ENCODE data around the gene LRBA.

LRBA gene

DNA sequence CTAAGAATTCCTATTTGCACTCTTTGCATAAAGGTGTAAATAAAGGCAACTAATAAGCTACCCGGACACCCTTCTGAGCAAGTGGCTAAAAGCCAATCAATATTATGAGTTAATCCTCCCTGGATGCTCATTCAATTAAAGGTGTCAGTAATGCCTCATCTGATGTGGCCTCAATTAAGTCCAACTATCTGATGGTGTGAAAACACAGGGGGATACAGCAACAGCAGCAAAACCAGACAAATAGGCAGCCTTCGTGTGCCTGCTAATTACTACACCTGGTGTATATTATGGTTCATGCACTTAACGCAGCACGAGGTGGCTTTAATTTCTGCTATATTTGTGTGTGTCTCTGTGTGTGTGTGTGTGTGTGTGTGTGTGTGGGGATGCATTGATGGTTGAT, 692.4 kb downstream of the LRBA start:
- DNase-seq (ENCODE audit: low read depth) = no peak
- no peak overlapping the region for H3K4me3 ChIP-seq (ENCODE audit: low read length)
- TF ChIP-seq, protein P1, sequence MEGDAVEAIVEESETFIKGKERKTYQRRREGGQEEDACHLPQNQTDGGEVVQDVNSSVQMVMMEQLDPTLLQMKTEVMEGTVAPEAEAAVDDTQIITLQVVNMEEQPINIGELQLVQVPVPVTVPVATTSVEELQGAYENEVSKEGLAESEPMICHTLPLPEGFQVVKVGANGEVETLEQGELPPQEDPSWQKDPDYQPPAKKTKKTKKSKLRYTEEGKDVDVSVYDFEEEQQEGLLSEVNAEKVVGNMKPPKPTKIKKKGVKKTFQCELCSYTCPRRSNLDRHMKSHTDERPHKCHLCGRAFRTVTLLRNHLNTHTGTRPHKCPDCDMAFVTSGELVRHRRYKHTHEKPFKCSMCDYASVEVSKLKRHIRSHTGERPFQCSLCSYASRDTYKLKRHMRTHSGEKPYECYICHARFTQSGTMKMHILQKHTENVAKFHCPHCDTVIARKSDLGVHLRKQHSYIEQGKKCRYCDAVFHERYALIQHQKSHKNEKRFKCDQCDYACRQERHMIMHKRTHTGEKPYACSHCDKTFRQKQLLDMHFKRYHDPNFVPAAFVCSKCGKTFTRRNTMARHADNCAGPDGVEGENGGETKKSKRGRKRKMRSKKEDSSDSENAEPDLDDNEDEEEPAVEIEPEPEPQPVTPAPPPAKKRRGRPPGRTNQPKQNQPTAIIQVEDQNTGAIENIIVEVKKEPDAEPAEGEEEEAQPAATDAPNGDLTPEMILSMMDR (conservative IDR thresholded peaks at IDR 0.05; ENCODE audit: low read length) = no peak

DNA sequence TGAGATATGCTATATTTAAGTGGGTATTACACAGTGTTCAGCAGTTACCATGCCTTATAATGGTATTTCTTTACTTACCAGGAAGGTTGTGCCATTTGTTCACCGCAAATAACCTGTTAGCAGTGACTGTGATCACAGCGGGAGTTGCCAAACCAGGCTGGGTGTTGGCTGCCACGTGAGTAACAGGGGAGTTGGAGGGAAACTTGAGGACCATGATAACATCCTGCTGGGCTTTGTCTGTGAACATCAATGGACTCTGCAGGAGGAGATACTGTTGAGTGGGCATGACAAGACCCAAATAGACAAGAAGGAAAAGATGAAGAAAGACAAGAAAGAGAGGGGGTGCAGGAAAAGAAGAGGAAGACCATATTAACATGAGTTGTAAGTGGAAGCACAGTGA, 694.0 kb downstream of the LRBA start:
- no peak for DNase-seq (ENCODE audit: low read depth)
- TF ChIP-seq, protein P1 (conservative IDR thresholded peaks at IDR 0.05; ENCODE audit: low read length) = no peak
- H3K4me3 ChIP-seq (ENCODE audit: low read length) = no peak overlapping the region

DNA sequence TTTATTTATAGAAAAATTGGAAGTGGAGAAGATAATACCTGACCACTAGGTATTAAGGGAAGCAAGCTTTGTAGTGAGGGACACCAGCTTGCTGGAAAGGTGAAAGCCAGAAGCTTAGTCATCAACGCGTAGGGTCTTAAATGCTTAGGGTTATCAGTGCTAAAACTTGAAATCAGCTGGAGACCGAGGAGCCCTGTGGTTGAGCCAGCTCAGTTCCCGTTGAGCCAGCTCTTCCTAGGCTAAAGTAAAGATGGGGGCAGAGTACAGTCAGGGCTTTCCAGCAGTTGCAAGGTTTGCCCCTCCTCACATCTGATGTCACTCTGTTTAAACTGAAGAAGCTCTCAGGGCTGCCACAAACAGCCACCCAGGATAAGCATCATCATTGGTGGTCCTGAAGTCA, 696.1 kb downstream of the LRBA start:
- DNase-seq (ENCODE audit: low read depth) = no peak
- TF ChIP-seq, protein P1 (conservative IDR thresholded peaks at IDR 0.05; ENCODE audit: low read length) = no peak

DNA sequence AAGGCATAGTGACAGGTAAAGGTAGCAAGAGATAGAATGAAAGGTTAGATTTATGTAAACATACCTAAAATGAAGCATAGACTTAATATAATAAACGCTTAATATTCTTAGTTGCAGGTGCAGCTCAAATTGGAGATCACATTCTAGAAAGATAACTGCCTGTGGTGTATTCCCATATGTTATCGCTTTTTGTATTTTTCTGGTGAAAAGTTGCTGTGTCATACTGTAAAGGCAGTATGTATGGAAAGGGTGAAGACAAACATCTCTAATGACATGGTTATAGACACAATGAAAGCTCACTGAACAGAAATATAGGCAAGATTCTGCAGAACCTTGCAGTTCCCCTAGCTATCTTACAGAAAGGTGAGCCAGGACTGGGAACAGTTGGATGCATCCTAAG, 696.6 kb downstream of the LRBA start:
- no peak for DNase-seq (ENCODE audit: low read depth)
- TF ChIP-seq, protein P1 (conservative IDR thresholded peaks at IDR 0.05; ENCODE audit: low read length) = no peak
- no peak overlapping the region for H3K4me3 ChIP-seq (ENCODE audit: low read length)

More for the DNA sequence above, 696.1 kb downstream of the LRBA start:
- no peak overlapping the region for H3K4me3 ChIP-seq (ENCODE audit: low read length)

DNA sequence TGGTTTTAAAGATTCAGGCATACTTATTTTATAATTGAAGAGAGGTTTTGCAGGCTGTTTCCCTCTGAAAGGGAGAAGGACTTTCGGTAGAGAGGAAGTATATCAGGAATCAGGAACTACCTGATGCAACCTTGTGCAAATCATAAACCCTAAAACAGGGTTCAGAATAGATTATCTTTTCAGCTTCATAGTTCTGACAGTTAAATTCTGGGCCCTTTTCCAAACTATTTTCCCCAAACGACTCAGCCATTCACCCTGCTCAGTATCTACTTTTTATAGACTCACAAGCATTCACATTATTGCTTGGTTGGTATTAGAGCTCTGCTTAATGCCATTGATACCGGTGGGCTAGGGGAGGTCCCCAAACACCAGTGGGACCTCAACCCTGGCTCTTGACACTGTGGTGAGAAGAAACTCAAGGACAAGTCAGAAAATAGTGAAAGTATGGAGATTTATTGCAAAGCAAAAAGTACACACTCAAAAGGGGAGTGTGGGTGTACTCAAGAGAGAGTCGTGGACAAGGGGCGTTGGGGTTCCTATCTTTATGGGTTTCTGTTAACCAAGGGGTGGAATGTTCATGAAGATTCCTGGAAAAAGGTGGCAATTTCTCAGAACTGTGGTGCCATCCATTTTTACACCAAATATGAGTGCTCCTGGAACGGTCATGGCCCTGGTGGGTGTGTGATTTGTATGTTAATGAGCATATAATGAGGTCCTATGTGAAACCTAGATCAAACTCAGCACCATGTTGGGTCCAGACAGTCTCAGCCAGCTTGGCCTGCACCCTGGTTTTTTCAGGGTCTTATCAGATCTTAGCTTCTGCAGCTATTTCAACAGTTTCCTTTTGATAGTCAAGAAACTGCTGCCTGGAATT, 698.5 kb downstream of the LRBA start:
- DNase-seq (ENCODE audit: low read depth) = peak; percentile 66
- TF ChIP-seq, protein P1 (conservative IDR thresholded peaks at IDR 0.05; ENCODE audit: low read length) = no peak
- H3K4me3 ChIP-seq (ENCODE audit: low read length) = no peak overlapping the region

DNA sequence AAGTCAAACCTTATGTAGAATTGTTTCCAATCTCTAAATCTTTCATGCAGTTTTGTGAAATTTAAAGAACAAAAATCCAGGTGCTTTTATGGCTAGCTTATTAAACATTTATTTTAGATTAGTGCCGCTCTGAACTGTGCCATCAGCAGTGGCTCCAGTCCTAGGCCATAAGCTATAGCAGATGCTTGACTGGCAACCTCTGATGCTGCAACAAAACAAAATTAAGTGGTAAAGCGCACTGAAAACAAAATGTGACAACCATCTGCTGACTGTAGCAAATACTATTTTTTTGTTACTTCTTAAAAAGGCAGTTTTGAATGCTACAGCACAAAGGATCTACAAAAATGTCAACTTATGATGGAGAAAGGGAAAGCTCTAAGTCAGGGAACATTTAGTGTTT, 699.4 kb downstream of the LRBA start:
- H3K4me3 ChIP-seq (ENCODE audit: low read length) = no peak overlapping the region
- peak; percentile 55 for DNase-seq (ENCODE audit: low read depth)
- TF ChIP-seq, protein P1 (conservative IDR thresholded peaks at IDR 0.05; ENCODE audit: low read length) = no peak

DNA sequence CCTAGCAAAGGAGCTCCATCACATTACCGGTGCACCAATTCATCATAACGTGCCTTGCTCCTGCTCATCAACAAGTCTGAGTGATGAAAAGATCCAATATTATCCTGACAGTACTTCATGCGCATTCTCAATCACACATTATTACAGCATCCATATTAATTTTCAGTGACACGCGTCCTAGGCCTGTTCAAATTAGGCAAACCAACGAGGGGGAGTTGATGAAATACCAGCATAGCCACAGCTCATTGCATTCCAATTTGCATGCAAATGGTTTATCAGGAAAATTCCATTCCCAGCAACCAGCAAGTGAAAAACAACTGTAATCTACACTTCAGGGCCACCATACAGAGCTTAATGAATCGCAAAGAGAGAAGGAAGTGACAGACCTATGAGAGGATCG, 699.9 kb downstream of the LRBA start:
- H3K4me3 ChIP-seq (ENCODE audit: low read length) = no peak overlapping the region
- DNase-seq (ENCODE audit: low read depth) = peak; percentile 53
- TF ChIP-seq, protein P1 (conservative IDR thresholded peaks at IDR 0.05; ENCODE audit: low read length) = no peak
